ENCODE measurements around the gene TUBG1.

DNA sequence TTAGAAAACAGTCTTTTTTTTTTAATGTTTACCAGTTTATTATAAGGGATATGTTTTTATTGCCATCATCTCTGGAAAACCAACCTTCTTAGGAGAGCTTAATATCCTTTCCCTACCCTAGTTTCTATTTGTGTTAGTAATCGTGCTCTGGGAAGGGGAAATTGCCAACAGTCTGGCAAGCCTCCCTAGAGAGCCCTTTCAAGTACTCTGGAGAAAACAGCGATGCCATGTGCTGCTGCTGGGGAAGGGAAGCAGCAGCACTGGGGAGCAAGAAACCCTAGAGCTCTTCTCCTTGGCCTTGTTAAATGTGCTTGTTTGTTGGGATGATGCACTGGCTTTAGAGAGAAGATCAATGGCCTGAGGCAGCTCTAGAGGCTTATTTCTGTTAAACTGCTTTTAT, 10.6 kb upstream of the TUBG1 start:
- TF ChIP-seq ZNF232 (CRISPR knock-in tag; IDR thresholded peaks at IDR 0.05): no peak
- TF ChIP-seq, protein P1, sequence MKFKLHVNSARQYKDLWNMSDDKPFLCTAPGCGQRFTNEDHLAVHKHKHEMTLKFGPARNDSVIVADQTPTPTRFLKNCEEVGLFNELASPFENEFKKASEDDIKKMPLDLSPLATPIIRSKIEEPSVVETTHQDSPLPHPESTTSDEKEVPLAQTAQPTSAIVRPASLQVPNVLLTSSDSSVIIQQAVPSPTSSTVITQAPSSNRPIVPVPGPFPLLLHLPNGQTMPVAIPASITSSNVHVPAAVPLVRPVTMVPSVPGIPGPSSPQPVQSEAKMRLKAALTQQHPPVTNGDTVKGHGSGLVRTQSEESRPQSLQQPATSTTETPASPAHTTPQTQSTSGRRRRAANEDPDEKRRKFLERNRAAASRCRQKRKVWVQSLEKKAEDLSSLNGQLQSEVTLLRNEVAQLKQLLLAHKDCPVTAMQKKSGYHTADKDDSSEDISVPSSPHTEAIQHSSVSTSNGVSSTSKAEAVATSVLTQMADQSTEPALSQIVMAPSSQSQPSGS (CRISPR knock-in tag; IDR thresholded peaks at IDR 0.05; ENCODE audit: borderline replicate concordance, low read depth): no peak
- TF ChIP-seq, protein P2, sequence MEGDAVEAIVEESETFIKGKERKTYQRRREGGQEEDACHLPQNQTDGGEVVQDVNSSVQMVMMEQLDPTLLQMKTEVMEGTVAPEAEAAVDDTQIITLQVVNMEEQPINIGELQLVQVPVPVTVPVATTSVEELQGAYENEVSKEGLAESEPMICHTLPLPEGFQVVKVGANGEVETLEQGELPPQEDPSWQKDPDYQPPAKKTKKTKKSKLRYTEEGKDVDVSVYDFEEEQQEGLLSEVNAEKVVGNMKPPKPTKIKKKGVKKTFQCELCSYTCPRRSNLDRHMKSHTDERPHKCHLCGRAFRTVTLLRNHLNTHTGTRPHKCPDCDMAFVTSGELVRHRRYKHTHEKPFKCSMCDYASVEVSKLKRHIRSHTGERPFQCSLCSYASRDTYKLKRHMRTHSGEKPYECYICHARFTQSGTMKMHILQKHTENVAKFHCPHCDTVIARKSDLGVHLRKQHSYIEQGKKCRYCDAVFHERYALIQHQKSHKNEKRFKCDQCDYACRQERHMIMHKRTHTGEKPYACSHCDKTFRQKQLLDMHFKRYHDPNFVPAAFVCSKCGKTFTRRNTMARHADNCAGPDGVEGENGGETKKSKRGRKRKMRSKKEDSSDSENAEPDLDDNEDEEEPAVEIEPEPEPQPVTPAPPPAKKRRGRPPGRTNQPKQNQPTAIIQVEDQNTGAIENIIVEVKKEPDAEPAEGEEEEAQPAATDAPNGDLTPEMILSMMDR (IDR thresholded peaks at IDR 0.05): no peak
- TF ChIP-seq NR1H2 (CRISPR knock-in tag; IDR thresholded peaks at IDR 0.05): no peak
- TF ChIP-seq, protein P3, sequence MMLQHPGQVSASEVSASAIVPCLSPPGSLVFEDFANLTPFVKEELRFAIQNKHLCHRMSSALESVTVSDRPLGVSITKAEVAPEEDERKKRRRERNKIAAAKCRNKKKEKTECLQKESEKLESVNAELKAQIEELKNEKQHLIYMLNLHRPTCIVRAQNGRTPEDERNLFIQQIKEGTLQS (CRISPR knock-in tag; conservative IDR thresholded peaks at IDR 0.05): no peak

All from WTC11 (cell line).